ENCODE results near the gene SKIDA1. TPM values are rescaled to one million over a fixed set of nuclear protein-coding genes. Genes with fewer than 3 reads are reported as not detected.
"Not testable (repeated sequence)": the region's sequence is repeated elsewhere in the genome, so short reads cannot be mapped to it uniquely, and the experiment has no call there.

The SKIDA1 gene
- total RNA-seq, result not detected
- 0.05 TPM for total RNA-seq (2013)

GRCh38 chr10:21525367-21526187, at the start of gene SKIDA1:
Gene SKIDA1 (minus strand): TSS chr10:21525682. CDS start chr10:21517822, 7,860 bp downstream.
- H3K9me3 ChIP-seq (ENCODE audit: control insufficient read depth, insufficient read depth, low read length), result no peaks in the 10 kb centered on the region
- H3K36me3 ChIP-seq (ENCODE audit: control insufficient read depth, insufficient read depth, low read length), result no peaks in the 10 kb centered on the region
- peaks cover 22 to 26% of the 10 kb centered on the region in 2 donors for H3K4me1 Mint-ChIP-seq
- H3K27me3 Mint-ChIP-seq (ENCODE audit: low read depth in 2 of 2), result peaks cover 48 to 80% of the 10 kb centered on the region in 2 donors
- no peaks in the 10 kb centered on the region for H3K9me3 Mint-ChIP-seq
- TF ChIP-seq CTCF (IDR thresholded peaks at IDR 0.05), result no peak
- peak within 1 kb of the TSS; percentile 78 for H3K27ac ChIP-seq (ENCODE audit: low read length)
- H3K4me3 ChIP-seq (ENCODE audit: low read length), result peak within 1 kb of the TSS; percentile 75
- peaks cover 5% of the 10 kb centered on the region for H3K36me3 Mint-ChIP-seq
- peak; percentile 61 to 72 (median 67) for ATAC-seq
- WGBS (ENCODE audit: insufficient coverage), result 1% methylated on average over 58 of the region's 64 CpGs
- intact Hi-C loops (cut with micrococcal nuclease), result no loop called here
- H3K4me3 Mint-ChIP-seq, result peak within 1 kb of the TSS; percentile 95
- DNase-seq, result peak; percentile 54 to 76
- peak within 1 kb of the TSS; percentile 79 to 89 for H3K27ac Mint-ChIP-seq
- H3K4me1 ChIP-seq (ENCODE audit: control insufficient read depth, insufficient read depth, low read length), result peaks cover 23% of the 10 kb centered on the region
- peaks cover 39% of the 10 kb centered on the region for H3K27me3 ChIP-seq (ENCODE audit: control insufficient read depth, insufficient read depth, low read length)

GRCh38 chr10:21574514-21574913, 49.0 kb upstream of the SKIDA1 start:
- H3K4me1 ChIP-seq (ENCODE audit: control insufficient read depth, insufficient read depth, low read length); ATAC-seq; H3K27me3 ChIP-seq (ENCODE audit: control insufficient read depth, insufficient read depth, low read length); intact Hi-C loops (cut with micrococcal nuclease); H3K4me3 ChIP-seq (ENCODE audit: low read length); H3K9me3 Mint-ChIP-seq; DNase-seq; H3K27ac Mint-ChIP-seq; H3K27ac ChIP-seq (ENCODE audit: low read length); H3K4me3 Mint-ChIP-seq; H3K9me3 ChIP-seq (ENCODE audit: control insufficient read depth, insufficient read depth, low read length); H3K36me3 Mint-ChIP-seq; H3K36me3 ChIP-seq (ENCODE audit: control insufficient read depth, insufficient read depth, low read length); H3K27me3 Mint-ChIP-seq (ENCODE audit: low read depth in 2 of 2): not testable (repeated sequence)
- 100% methylated on average over 2 of the region's 2 CpGs for WGBS (ENCODE audit: insufficient coverage)
- peaks cover 42 to 48% of the 10 kb centered on the region in 2 donors for H3K4me1 Mint-ChIP-seq

GRCh38 chr10:21572578-21572977, 47.1 kb upstream of the SKIDA1 start:
- Histone ChIP-seq H3K9me3 (ENCODE audit: control insufficient read depth, insufficient read depth, low read length) (no peaks in the 10 kb centered on the region), H3K27me3 (ENCODE audit: control insufficient read depth, insufficient read depth, low read length) (no peaks in the 10 kb centered on the region), H3K36me3 (ENCODE audit: control insufficient read depth, insufficient read depth, low read length) (no peaks in the 10 kb centered on the region), H3K4me1 (ENCODE audit: control insufficient read depth, insufficient read depth, low read length) (peaks cover 5% of the 10 kb centered on the region), H3K4me3 (ENCODE audit: low read length) (no peak overlapping the region), H3K27ac (ENCODE audit: low read length) (no peak overlapping the region)
- peak overlapping the region in 1 of 2 donors; percentile 54 for H3K27ac Mint-ChIP-seq
- peaks cover 7% of the 10 kb centered on the region for H3K36me3 Mint-ChIP-seq
- H3K4me1 Mint-ChIP-seq, result peaks cover 33 to 49% of the 10 kb centered on the region in 2 donors
- no peak for DNase-seq
- intact Hi-C loops (cut with micrococcal nuclease), result no loop called here
- ATAC-seq, result no peak
- no peaks in the 10 kb centered on the region for H3K27me3 Mint-ChIP-seq (ENCODE audit: low read depth in 2 of 2)
- H3K9me3 Mint-ChIP-seq, result no peaks in the 10 kb centered on the region
- 100% methylated on average over 2 of the region's 3 CpGs for WGBS (ENCODE audit: insufficient coverage)
- no peak overlapping the region for H3K4me3 Mint-ChIP-seq
- TF ChIP-seq CTCF (IDR thresholded peaks at IDR 0.05), result no peak

- Mint-ChIP-seq H3K4me1 (peaks cover 35 to 51% of the 10 kb centered on the region in 2 donors), H3K4me3 (no peak overlapping the region), H3K27me3 (ENCODE audit: low read depth in 2 of 2) (no peaks in the 10 kb centered on the region), H3K9me3 (no peaks in the 10 kb centered on the region), H3K27ac (peak overlapping the region; percentile 54 to 80), H3K36me3 (peaks cover 7% of the 10 kb centered on the region)
- intact Hi-C loops (cut with micrococcal nuclease), result no loop called here
- Histone ChIP-seq H3K27me3 (ENCODE audit: control insufficient read depth, insufficient read depth, low read length) (no peaks in the 10 kb centered on the region), H3K36me3 (ENCODE audit: control insufficient read depth, insufficient read depth, low read length) (no peaks in the 10 kb centered on the region), H3K27ac (ENCODE audit: low read length) (no peak overlapping the region), H3K4me1 (ENCODE audit: control insufficient read depth, insufficient read depth, low read length) (peaks cover 5% of the 10 kb centered on the region), H3K9me3 (ENCODE audit: control insufficient read depth, insufficient read depth, low read length) (no peaks in the 10 kb centered on the region), H3K4me3 (ENCODE audit: low read length) (no peak overlapping the region)
- DNase-seq (no peak), ATAC-seq (no peak)
- WGBS (ENCODE audit: insufficient coverage), result 100% methylated on average over 3 of the region's 3 CpGs
- TF ChIP-seq CTCF (IDR thresholded peaks at IDR 0.05), result no peak
These were observed 45.5 kb upstream of the SKIDA1 start for GRCh38 chr10:21570761-21571521.

- intact Hi-C loops (cut with micrococcal nuclease); H3K27me3 Mint-ChIP-seq (ENCODE audit: low read depth in 2 of 2); H3K9me3 Mint-ChIP-seq; ATAC-seq; H3K4me1 ChIP-seq (ENCODE audit: control insufficient read depth, insufficient read depth, low read length); H3K4me3 ChIP-seq (ENCODE audit: low read length); H3K27ac Mint-ChIP-seq; H3K27me3 ChIP-seq (ENCODE audit: control insufficient read depth, insufficient read depth, low read length); H3K9me3 ChIP-seq (ENCODE audit: control insufficient read depth, insufficient read depth, low read length); DNase-seq; H3K4me3 Mint-ChIP-seq; H3K27ac ChIP-seq (ENCODE audit: low read length): not testable (repeated sequence)
- Mint-ChIP-seq H3K36me3 (peaks cover 21% of the 10 kb centered on the region), H3K4me1 (peaks cover 10 to 15% of the 10 kb centered on the region in 2 donors)
- whole genome bisulfite sequencing (ENCODE audit: insufficient coverage), result over 99% methylated on average over 6 of the region's 7 CpGs
- peaks cover 25% of the 10 kb centered on the region for H3K36me3 ChIP-seq (ENCODE audit: control insufficient read depth, insufficient read depth, low read length)
These were observed 33.5 kb upstream of the SKIDA1 start for GRCh38 chr10:21558984-21559383.
